ENCODE measurements around the gene UBTF. TPM values are rescaled to one million over a fixed set of nuclear protein-coding genes. Genes with fewer than 3 reads are reported as not detected.

Gene UBTF
- total RNA-seq, 1 donor from 2014 or later = 97.6 TPM

GRCh38 chr17:44192750-44193149, 26.7 kb downstream of the UBTF start:
- peaks cover 2% of the 10 kb centered on the region for H3K9me3 Mint-ChIP-seq (ENCODE audit: unreplicated experiment)
- no peak for TF ChIP-seq CTCF (IDR thresholded peaks at IDR 0.05; ENCODE audit: partially characterized antibody, unreplicated experiment)
- peaks cover 6% of the 10 kb centered on the region for H3K27me3 Mint-ChIP-seq (ENCODE audit: unreplicated experiment)
- no peaks in the 10 kb centered on the region for H3K36me3 Mint-ChIP-seq (ENCODE audit: unreplicated experiment)
- no peak for DNase-seq
- H3K27ac Mint-ChIP-seq (ENCODE audit: unreplicated experiment) = no peak overlapping the region
- peaks cover 7% of the 10 kb centered on the region for H3K4me1 Mint-ChIP-seq (ENCODE audit: low read depth, unreplicated experiment)
- no peak overlapping the region for H3K4me3 Mint-ChIP-seq (ENCODE audit: unreplicated experiment)

- Mint-ChIP-seq H3K4me1 (ENCODE audit: low read depth, unreplicated experiment) (peaks cover 7% of the 10 kb centered on the region), H3K27me3 (ENCODE audit: unreplicated experiment) (peaks cover 7% of the 10 kb centered on the region), H3K4me3 (ENCODE audit: unreplicated experiment) (no peak overlapping the region), H3K27ac (ENCODE audit: unreplicated experiment) (no peak overlapping the region), H3K9me3 (ENCODE audit: unreplicated experiment) (peaks cover 2% of the 10 kb centered on the region), H3K36me3 (ENCODE audit: unreplicated experiment) (no peaks in the 10 kb centered on the region)
- no peak for DNase-seq
- TF ChIP-seq CTCF (IDR thresholded peaks at IDR 0.05; ENCODE audit: partially characterized antibody, unreplicated experiment) = no peak
These were observed 27.5 kb downstream of the UBTF start for GRCh38 chr17:44191941-44192496.

- no peak for TF ChIP-seq CTCF (IDR thresholded peaks at IDR 0.05; ENCODE audit: partially characterized antibody, unreplicated experiment)
- no peak for DNase-seq
- peaks cover 7% of the 10 kb centered on the region for H3K4me1 Mint-ChIP-seq (ENCODE audit: low read depth, unreplicated experiment)
- peak overlapping the region; percentile 66 for H3K27ac Mint-ChIP-seq (ENCODE audit: unreplicated experiment)
- peaks cover 6% of the 10 kb centered on the region for H3K9me3 Mint-ChIP-seq (ENCODE audit: unreplicated experiment)
- peaks cover 13% of the 10 kb centered on the region for H3K27me3 Mint-ChIP-seq (ENCODE audit: unreplicated experiment)
- no peak overlapping the region for H3K4me3 Mint-ChIP-seq (ENCODE audit: unreplicated experiment)
- no peaks in the 10 kb centered on the region for H3K36me3 Mint-ChIP-seq (ENCODE audit: unreplicated experiment)
These were observed 28.1 kb downstream of the UBTF start for GRCh38 chr17:44191369-44191768.

- Mint-ChIP-seq H3K4me3 (ENCODE audit: unreplicated experiment) (peak overlapping the region; percentile 28), H3K27me3 (ENCODE audit: unreplicated experiment) (peaks cover 14% of the 10 kb centered on the region), H3K27ac (ENCODE audit: unreplicated experiment) (no peak overlapping the region), H3K36me3 (ENCODE audit: unreplicated experiment) (no peaks in the 10 kb centered on the region), H3K9me3 (ENCODE audit: unreplicated experiment) (peaks cover 6% of the 10 kb centered on the region), H3K4me1 (ENCODE audit: low read depth, unreplicated experiment) (peaks cover 7% of the 10 kb centered on the region)
- TF ChIP-seq CTCF (IDR thresholded peaks at IDR 0.05; ENCODE audit: partially characterized antibody, unreplicated experiment) = no peak
- DNase-seq = no peak
These were observed 29.0 kb downstream of the UBTF start for GRCh38 chr17:44190481-44190880.

GRCh38 chr17:44188576-44189403, 30.7 kb downstream of the UBTF start:
- no peak for TF ChIP-seq CTCF (IDR thresholded peaks at IDR 0.05; ENCODE audit: partially characterized antibody, unreplicated experiment)
- no peak overlapping the region for H3K27ac Mint-ChIP-seq (ENCODE audit: unreplicated experiment)
- H3K4me1 Mint-ChIP-seq (ENCODE audit: low read depth, unreplicated experiment) = peaks cover 10% of the 10 kb centered on the region
- no peaks in the 10 kb centered on the region for H3K36me3 Mint-ChIP-seq (ENCODE audit: unreplicated experiment)
- no peak for DNase-seq
- peaks cover 15% of the 10 kb centered on the region for H3K27me3 Mint-ChIP-seq (ENCODE audit: unreplicated experiment)
- H3K9me3 Mint-ChIP-seq (ENCODE audit: unreplicated experiment) = peaks cover 6% of the 10 kb centered on the region
- peak overlapping the region; percentile 99 for H3K4me3 Mint-ChIP-seq (ENCODE audit: unreplicated experiment)
